NCI-H187 treated with DMSO at 0.1 percent for 48 hours (cell line): Measurements from ENCODE around the gene TBC1D3D.
"Not testable (repeated sequence)": the region's sequence is repeated elsewhere in the genome, so short reads cannot be mapped to it uniquely, and the experiment has no call there.

Experiments used
- DNase-seq: peaks from one replicate; lab custom pipeline; 2025; lab: John Stamatoyannopoulos, UW

Gene TBC1D3D

DNA sequence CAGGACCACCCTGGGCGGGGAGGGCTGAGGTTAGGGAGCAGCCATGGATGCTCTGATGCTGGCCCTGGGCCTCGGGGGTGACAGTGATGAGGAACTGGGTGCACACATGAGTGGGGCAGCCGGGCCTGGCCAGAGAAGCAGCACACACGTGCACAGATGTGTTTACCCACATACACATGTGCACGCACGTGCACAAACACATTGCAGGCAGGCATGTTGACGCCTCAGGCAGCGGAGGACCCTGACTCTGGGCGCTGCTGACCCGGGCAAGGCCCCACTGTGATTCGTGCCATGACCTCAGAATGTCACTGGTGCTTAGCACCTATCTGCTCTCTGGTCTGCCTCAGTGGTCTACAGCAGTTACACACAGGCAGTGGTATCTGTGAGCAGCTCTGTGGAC is at the start of gene TBC1D3D:
Gene TBC1D3D, plus strand, starts transcription at position 301 of the 400 bp plus-strand sequence. CDS start 1,585 bp downstream, outside the sequence.
- DNase-seq = not testable (repeated sequence)

DNA sequence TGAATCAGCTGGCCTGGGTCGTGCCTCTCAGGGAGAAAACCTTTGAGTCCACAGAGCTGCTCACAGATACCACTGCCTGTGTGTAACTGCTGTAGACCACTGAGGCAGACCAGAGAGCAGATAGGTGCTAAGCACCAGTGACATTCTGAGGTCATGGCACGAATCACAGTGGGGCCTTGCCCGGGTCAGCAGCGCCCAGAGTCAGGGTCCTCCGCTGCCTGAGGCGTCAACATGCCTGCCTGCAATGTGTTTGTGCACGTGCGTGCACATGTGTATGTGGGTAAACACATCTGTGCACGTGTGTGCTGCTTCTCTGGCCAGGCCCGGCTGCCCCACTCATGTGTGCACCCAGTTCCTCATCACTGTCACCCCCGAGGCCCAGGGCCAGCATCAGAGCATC is 14.8 kb upstream of the TBC1D3D start, which contains the start of gene TBC1D3L:
Gene TBC1D3L, minus strand, starts transcription at position 101 of the 400 bp plus-strand sequence. CDS start 1,540 bp downstream, outside the sequence.
- not testable (repeated sequence) for DNase-seq
